B cell (primary cell): ENCODE results near the gene TRPM4. TPM values are rescaled to one million over a fixed set of nuclear protein-coding genes. Genes with fewer than 3 reads are reported as not detected.

Experiments used
- ATAC-seq: fragments of 200-7000 bp; cut with Tn5 transposase; one replicate; pipeline ENCODE4 v1.10.0; 2021; ENCODE audit warnings: low read depth, mild to moderate bottlenecking, moderate number of reproducible peaks, moderate library complexity
- CTCF ChIA-PET: fragments of 350-600 bp; sonication (Branson Sonifier 250); formaldehyde crosslinking; loops from one replicate; lab custom pipeline; 2021; ENCODE audit warnings: antibody characterized with exemption, inconsistent platforms; lab: Charles Lee
- POLR2A ChIA-PET: fragments of 350-600 bp; sonication (Branson Sonifier 250); formaldehyde crosslinking; loops from one replicate; lab custom pipeline; 2021; ENCODE audit warnings: antibody characterized with exemption; lab: Charles Lee
- DNase-seq: peaks from one replicate; pipeline ENCODE4 v3.0.0; 2013
- H2AFZ ChIP-seq: 2 replicates; pipeline ENCODE4 v1.6.1; 2012; ENCODE audit warnings: mild to moderate bottlenecking, low read depth, low read length; ENCODE audit not compliant: insufficient read depth, poor library complexity, severe bottlenecking
- H3K27ac ChIP-seq, 2 donors: 1 replicate in 1 of 2; 2 replicates in 1 of 2; pipeline ENCODE4 v1.5.1; 2012 to 2013; ENCODE audit warnings: low read length in 2 of 2, mild to moderate bottlenecking in 2 of 2, moderate library complexity in 1 of 2
- H3K27me3 ChIP-seq, 4 experiments: fragments of 200-600 bp in 1 of 4; sonication (generic) in 1 of 4; replicated peaks in 1 of 4; 1 replicate in 2 of 4; 2 replicates in 2 of 4; pipeline versions ENCODE4 v1.6.1 to v1.7.0; 2013 to 2016; ENCODE audit warnings: low read length in 3 of 4, mild to moderate bottlenecking in 2 of 4, mixed read lengths in 1 of 4, moderate library complexity in 1 of 4; ENCODE audit not compliant: insufficient read depth in 4 of 4, control insufficient read depth in 3 of 4; ENCODE audit errors: control extremely low read depth in 1 of 4
- H3K36me3 ChIP-seq, 2 experiments: replicated peaks in 1 of 2; 1 replicate in 1 of 2; 2 replicates in 1 of 2; pipeline versions ENCODE4 v1.6.1 to v1.7.1; 2013; ENCODE audit warnings: low read length in 1 of 2; ENCODE audit not compliant: insufficient read depth in 2 of 2, control insufficient read depth in 1 of 2; ENCODE audit errors: control extremely low read depth in 1 of 2, extremely low read depth in 1 of 2
- H3K4me1 ChIP-seq, 2 donors: fragments of 200-600 bp in 1 of 2; sonication (generic) in 1 of 2; 1 replicate in 1 of 2; 2 replicates in 1 of 2; pipeline versions ENCODE4 v1.5.1 to v1.6.1; 2013 to 2017; ENCODE audit warnings: low read length in 2 of 2; ENCODE audit not compliant: control insufficient read depth in 2 of 2, insufficient read depth in 2 of 2
- H3K4me2 ChIP-seq: replicated peaks from 2 replicates; pipeline ENCODE3; 2012; ENCODE audit warnings: mild to moderate bottlenecking, low read depth, low read length; ENCODE audit not compliant: poor library complexity, severe bottlenecking
- H3K4me3 ChIP-seq, 5 experiments: fragments of 200-600 bp in 1 of 5; sonication (generic) in 1 of 5; 1 replicate in 3 of 5; 2 replicates in 2 of 5; pipeline versions ENCODE4 v1.5.1 to v1.7.0; 2011 to 2016; ENCODE audit warnings: low read length in 4 of 5, mild to moderate bottlenecking in 4 of 5, low read depth in 2 of 5, control low read depth in 1 of 5, moderate library complexity in 1 of 5; ENCODE audit not compliant: insufficient read depth in 1 of 5; ENCODE audit errors: control extremely low read depth in 1 of 5, extremely low read depth in 1 of 5
- H3K79me2 ChIP-seq: fragments of 200-600 bp; sonication (generic); one replicate; pipeline ENCODE4 v1.6.0; 2016; ENCODE audit warnings: low read length; ENCODE audit not compliant: control insufficient read depth, insufficient read depth
- H3K9ac ChIP-seq: fragments of 200-600 bp; sonication (generic); 2 replicates; pipeline ENCODE4 v1.6.1; 2017; ENCODE audit warnings: mild to moderate bottlenecking, low read length, moderate library complexity
- H3K9me3 ChIP-seq, 3 donors: one replicate each; pipeline versions ENCODE4 v1.6.1 to v1.7.1; 2013; ENCODE audit warnings: low read length in 2 of 3; ENCODE audit not compliant: control insufficient read depth in 2 of 3, insufficient read depth in 1 of 3; ENCODE audit errors: control extremely low read depth in 1 of 3
- H4K20me1 ChIP-seq: 2 replicates; pipeline ENCODE4 v1.6.0; 2012; ENCODE audit warnings: mild to moderate bottlenecking, low read length; ENCODE audit not compliant: insufficient read depth, control insufficient read depth, poor library complexity, severe bottlenecking
- H3K27ac Mint-ChIP-seq: one replicate; pipeline ENCODE4 v1.8.0; 2021; ENCODE audit warnings: mixed read lengths
- H3K27me3 Mint-ChIP-seq: one replicate; pipeline ENCODE4 v1.8.0; 2021; ENCODE audit warnings: mixed read lengths
- H3K4me1 Mint-ChIP-seq: one replicate; pipeline ENCODE4 v1.8.0; 2021; ENCODE audit warnings: mixed read lengths
- H3K4me3 Mint-ChIP-seq: one replicate; pipeline ENCODE4 v1.8.0; 2021; ENCODE audit warnings: mixed read lengths
- H3K9me3 Mint-ChIP-seq: one replicate; pipeline ENCODE4 v1.8.0; 2022; ENCODE audit warnings: mixed read lengths; ENCODE audit not compliant: insufficient read depth
- EZH2 ChIP-seq: IDR thresholded peaks from 2 replicates; pipeline ENCODE4 v1.6.1; 2012; ENCODE audit warnings: borderline replicate concordance, low read depth, mild to moderate bottlenecking, moderate library complexity, low read length; ENCODE audit not compliant: insufficient read depth, poor library complexity, severe bottlenecking
- WGBS: methylation state at CpG from one replicate; pipeline ENCODE4 v1.1.5; 2013; ENCODE audit warnings: missing lambda C conversion rate; ENCODE audit not compliant: insufficient coverage; 5-methylcytosine and 5-hydroxymethylcytosine counted together
- intact Hi-C: fragments of 100-400 bp; cut with micrococcal nuclease; formaldehyde crosslinking; loops from one replicate; pipeline ENCODE4 v1.10.0; 2022
- polyA plus RNA-seq: library from polyadenylated mRNA; depleted of rRNA; stranded (reverse); fragments of >200 nt; gene quantifications from 2 replicates; pipeline ENCODE4 v1.2.3, GENCODE V29; 2012
- total RNA-seq, 2 donors: library from RNA; stranded (reverse); fragments of 120-200 nt in 1 of 2; gene quantifications; 1 replicate in 1 of 2; 2 replicates in 1 of 2; pipeline versions ENCODE4 v1.2.3 to v1.2.4, GENCODE V29; 2013 to 2022
- TF ChIP-seq, protein P1 (sequence below): fragments of 200-600 bp; IDR thresholded peaks from one replicate; pipeline ENCODE4 v1.8.0; 2022; ENCODE audit warnings: antibody characterized with exemption, mild to moderate bottlenecking

TRPM4 gene
- total and polyA plus RNA-seq, 2 donors (not counting 1 experiment from before 2014, with no cell fraction given), result 0.24 TPM; not detected in 1

DNA sequence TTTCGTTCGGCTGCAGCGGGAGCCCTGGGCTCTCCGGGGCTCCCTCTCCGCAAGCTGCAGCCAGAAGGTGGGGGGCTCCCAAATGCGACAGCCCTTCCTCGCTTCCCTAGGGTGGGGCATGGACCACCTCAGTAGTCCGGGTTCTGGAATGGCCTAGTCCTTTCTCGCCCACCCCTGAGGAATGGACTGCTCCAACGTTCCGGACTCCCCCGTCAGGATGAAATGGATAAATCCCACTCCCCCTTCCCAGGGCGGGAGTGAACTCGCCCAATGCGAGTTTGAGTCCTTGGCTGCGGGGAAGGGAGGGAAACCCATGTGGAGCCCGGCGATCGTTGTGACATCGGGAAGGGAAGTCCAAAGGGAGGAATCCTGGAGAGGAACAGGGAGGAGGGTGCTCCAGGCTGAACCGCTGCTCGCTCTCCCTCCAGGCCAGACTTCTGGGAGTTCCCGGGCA lies 7.9 kb upstream of the TRPM4 start:
- Histone ChIP-seq H4K20me1 (no peaks in the 10 kb centered on the region), H2AFZ (peak overlapping the region; percentile 74), H3K36me3 (no peaks in the 10 kb centered on the region), H3K9me3 (peaks cover 0 to 63% (median 7%) of the 10 kb centered on the region in 3 donors), H3K9ac (peak overlapping the region; percentile 78), H3K4me1 (peaks cover 44 to 48% of the 10 kb centered on the region in 2 donors), H3K4me3 (peak overlapping the region in 4 of 5 experiments; percentile 57 to 76 (median 61)), H3K4me2 (peak overlapping the region; percentile 97), H3K79me2 (no peaks in the 10 kb centered on the region), H3K27me3 (peaks cover 0 to 79% (median 38%) of the 10 kb centered on the region in 4 experiments), H3K27ac (no peak overlapping the region)
- intact Hi-C loops, result loop anchor here (5.0 to 10.0 kb wide), 2 partner anchors 37 to 55 kb away; partner anchors contain the start of gene LIN7B
- ChIA-PET POLR2A (interaction anchor here (0.6 to 1.0 kb wide), 2 partner anchors 23 to 253 kb away, joined by 3 to 7 read pairs; no protein-coding TSS in a partner anchor), CTCF (interaction anchor here (1.8 kb wide), 2 partner anchors 35 to 52 kb away, joined by 9 to 10 read pairs; partner anchors contain the start of gene LIN7B)
- ATAC-seq, result no peak
- under 1% methylated on average over 17 of the region's 23 CpGs for WGBS
- Mint-ChIP-seq H3K4me1 (peaks cover 42% of the 10 kb centered on the region), H3K27ac (no peak overlapping the region), H3K27me3 (peaks cover 64% of the 10 kb centered on the region), H3K4me3 (peak overlapping the region; percentile 89), H3K9me3 (no peaks in the 10 kb centered on the region)
- no peak for DNase-seq
- TF ChIP-seq, protein P1, sequence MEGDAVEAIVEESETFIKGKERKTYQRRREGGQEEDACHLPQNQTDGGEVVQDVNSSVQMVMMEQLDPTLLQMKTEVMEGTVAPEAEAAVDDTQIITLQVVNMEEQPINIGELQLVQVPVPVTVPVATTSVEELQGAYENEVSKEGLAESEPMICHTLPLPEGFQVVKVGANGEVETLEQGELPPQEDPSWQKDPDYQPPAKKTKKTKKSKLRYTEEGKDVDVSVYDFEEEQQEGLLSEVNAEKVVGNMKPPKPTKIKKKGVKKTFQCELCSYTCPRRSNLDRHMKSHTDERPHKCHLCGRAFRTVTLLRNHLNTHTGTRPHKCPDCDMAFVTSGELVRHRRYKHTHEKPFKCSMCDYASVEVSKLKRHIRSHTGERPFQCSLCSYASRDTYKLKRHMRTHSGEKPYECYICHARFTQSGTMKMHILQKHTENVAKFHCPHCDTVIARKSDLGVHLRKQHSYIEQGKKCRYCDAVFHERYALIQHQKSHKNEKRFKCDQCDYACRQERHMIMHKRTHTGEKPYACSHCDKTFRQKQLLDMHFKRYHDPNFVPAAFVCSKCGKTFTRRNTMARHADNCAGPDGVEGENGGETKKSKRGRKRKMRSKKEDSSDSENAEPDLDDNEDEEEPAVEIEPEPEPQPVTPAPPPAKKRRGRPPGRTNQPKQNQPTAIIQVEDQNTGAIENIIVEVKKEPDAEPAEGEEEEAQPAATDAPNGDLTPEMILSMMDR, result no peak
- no peak for TF ChIP-seq EZH2
